Measurements from ENCODE around the gene P2RX3.
"Not testable (repeated sequence)": the region's sequence is repeated elsewhere in the genome, so short reads cannot be mapped to it uniquely, and the experiment has no call there.

The P2RX3 gene

DNA sequence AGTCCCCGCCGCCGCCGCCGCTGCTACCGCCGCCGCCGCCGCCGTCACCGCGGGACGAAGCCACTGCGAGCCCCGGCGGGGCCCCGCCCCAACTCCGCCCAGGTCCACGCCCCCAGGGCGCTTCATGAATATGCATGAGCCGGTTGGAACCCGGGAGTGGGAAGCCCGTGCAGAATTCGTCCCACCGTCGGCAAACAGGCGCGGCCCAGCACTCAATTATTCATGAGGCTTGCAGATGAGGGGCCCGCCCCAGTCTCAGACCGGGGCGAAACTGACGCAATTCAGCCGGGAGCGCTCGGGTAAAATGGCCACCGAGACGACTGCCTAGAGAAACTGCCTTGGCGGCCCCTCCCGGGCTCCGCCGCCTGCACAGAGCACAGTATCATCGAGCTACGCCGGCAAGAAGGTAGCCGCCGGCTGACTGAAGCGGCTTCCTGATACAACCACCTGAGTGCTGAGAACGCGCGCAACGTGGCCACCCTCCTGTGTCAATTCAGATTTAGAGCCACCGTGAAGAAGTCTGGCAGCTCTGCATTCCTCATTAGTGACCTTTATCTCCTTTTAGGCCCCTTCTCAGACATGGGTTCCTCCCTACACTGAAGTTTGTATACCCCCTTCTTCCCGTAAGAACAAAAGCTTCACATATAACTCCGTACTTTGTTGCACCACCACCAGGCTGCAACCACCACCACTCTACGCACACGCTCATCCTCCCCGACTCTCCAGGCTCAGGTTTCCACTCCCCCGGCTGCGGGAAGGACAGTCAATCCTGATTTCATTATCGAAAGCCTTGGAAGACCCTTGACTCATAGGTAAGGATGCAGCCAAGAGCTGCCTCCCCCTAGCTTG, 13.0 kb upstream of the P2RX3 start, which contains the start of gene TNKS1BP1:
Gene TNKS1BP1 (minus strand): TSS at position 67 of the 849 bp plus-strand sequence. CDS start 3,067 bp downstream, outside the sequence.
- peak; percentile 79 for DNase-seq (ENCODE audit: low read depth)

DNA sequence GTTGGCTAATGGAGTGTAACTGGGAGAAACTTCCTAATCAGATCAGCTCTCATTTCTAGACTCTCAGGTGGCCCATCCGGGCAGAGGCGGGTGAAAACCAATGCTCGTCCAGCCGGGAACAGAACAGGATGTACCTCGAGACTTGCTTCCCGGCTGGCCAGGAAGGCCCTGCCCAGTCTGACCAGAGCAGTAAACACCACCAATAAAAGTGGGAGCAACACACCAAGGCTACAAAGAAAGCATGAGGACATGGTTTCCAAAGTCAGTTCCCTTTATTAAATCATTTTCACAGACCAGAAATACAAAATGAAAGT, 12.5 kb upstream of the P2RX3 start:
- DNase-seq (ENCODE audit: low read depth), result no peak

DNA sequence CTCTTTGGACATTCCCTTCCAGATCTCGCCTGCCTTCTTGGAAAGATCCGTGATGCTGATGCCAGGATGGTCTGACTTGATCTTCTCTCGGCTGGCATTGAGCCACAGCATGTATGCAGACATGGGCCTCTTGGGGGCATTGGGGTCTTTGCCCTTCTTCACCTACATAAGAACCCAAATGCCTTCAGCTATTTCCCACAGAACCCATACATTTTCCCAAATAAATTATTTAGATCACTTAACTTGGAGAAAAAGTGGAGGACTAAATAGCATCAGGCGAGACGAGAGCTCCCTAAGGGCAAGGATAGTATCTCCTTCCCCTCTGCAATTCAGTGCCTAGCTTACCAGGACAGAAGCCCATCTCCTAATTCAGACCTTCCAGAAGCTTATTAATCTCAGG, 10.4 kb upstream of the P2RX3 start:
- no peak for DNase-seq (ENCODE audit: low read depth)

DNA sequence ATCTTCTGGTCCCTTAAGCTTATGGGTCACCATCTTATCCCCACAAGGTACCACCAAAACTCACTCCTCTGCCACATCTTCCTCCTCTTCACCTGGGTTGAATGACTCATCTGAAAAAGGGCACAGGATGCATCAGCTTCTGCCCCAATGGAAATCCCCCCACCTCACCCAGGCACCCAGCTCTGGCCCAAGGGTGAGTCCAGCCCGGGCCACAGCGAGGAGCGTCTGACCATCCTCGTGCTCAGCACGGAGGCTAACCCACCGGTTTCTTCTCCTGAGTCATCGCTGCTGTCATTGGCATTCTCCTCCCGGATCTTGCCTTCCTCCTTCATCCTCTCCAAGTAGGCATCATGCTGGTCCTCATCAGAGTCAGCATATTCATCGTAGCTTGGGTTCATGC, 8.1 kb upstream of the P2RX3 start:
- DNase-seq (ENCODE audit: low read depth), result no peak

DNA sequence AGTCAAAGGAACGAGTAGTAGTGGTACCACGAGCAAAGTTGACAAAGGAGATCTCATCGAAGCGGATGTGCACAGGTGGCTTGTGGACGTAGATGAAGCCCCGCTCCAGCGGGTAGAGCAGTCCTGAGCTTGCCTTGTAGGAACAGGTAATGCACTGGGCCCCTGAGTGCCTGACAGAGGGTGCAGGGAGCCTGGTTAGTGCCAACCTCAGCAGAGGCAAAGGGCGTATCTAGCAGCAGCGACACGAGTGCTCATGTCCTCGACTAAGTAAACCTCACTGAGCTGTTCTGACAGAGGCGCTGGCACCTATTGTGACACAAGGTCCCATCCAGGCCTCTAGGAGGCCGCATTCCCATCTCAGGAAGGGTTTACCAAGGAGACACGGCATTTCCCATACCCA, 6.4 kb upstream of the P2RX3 start:
- no peak for DNase-seq (ENCODE audit: low read depth)

DNA sequence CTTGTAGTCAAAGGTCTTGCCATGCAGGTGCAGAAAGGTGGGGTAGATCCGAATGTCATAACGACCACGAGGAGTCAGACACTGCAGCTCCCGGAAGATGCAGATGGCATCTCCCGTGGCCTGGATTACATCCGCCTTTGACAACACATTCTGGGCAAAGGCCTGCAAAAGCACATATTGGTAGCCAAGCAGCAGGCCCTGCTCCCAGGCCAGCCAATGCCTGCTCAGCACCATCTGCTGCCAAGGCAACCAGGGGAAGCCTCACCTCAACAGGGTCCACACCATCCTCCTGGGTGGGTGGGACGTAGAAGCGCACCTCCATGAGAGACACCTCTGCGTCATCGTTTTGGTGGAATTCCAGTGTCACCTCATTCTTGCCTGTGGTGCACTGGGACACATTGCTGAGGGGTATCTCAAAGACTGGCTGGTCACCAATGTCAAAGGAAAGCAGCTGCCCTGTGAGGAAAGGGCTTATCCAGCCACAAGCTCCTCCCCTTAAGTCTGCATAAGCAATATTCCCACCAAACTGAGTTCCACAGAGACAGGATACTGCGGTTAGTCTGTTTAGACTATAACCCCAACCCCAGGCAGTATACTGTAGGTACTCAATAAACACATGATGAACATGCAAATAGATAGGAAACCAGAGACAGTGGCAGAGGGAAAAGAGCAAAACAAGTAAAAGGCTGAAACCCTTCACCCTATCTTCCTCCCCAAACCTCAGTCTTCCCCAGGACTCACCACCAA, 5.3 kb upstream of the P2RX3 start:
- no peak for DNase-seq (ENCODE audit: low read depth)

DNA sequence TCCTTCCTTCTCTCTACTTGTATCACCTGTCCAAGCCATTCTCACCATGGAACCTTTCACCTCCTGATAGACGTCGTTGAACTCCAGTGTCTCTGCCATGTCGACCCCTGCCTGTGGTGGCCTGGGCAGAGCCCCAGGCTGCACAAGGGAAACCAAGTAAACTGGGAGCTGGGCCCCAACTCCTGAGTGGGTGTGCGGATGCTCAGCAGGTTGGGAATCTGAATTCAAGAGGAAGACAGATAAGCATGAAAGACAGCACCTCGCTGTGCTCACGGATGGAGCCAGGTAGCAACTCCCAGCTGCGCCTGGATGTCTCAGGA, 3.2 kb upstream of the P2RX3 start:
- DNase-seq (ENCODE audit: low read depth), result no peak

DNA sequence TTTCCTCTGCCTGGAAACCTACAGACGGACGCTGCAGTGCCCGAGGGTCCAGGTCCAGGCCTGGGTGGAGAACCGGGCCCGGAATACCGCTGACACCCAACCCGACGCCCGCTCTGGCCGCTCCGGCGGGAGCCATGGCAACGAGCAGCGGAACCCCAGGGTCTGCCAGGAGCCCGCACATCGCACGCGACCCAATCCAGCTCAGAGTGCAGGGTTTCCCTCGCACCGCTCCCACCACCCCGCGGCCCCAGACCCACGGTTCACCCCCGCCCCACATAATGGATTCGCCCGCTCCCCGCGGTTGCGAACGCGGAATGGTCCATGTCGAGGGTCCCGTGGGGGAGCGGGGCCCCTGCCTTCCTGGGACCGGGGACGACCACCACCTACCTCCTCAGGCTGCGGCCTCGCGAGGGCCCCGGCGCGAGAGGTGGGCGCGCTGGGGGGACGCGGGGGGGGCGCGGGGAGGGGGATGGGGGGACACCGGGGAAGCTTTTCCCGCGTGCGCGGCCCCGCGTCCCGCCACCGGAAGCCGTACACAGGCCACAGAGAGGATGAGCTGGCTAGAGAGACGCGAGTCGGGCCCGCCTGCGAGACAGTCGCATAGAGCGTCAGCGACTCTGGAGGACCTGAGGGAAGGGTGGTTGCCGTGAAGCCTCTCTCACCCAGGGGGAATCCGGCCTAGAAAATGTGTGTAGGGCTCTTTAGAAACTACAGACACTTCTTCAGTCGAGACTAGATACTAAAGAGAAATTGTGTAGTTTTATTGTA, 2.6 kb upstream of the P2RX3 start, which contains the start of gene SSRP1:
Gene SSRP1 (minus strand): TSS at position 550 of the 768 bp plus-strand sequence. CDS start 771 bp downstream, outside the sequence.
- peak; percentile 67 for DNase-seq (ENCODE audit: low read depth)

DNA sequence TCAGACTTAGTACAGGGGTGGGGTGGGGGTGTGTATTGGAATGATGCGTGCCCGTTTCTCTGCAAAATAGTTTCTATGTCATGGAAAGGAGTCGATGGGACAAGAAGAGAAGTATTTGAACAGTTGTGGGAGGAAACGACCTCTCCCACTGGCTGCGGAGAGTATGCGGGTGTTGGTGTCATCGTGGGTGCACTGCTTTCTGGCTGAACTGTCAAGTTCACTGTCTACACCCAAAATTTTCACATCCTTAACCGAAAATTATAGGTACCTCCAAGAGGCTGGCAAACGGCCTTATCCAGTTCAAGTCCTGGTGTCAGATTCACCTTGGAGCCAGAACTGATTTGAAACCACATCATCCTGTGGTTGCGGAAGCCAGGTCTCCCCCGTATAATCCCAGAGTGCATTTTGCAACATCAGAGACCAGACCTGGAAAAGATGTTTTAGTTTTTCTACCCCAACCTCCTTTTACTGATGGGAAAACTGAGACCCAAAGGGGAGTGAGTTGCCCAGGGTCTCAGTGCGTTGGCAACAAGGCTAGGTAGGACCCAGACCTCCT, 2.0 kb upstream of the P2RX3 start:
- DNase-seq (ENCODE audit: low read depth), result no peak

DNA sequence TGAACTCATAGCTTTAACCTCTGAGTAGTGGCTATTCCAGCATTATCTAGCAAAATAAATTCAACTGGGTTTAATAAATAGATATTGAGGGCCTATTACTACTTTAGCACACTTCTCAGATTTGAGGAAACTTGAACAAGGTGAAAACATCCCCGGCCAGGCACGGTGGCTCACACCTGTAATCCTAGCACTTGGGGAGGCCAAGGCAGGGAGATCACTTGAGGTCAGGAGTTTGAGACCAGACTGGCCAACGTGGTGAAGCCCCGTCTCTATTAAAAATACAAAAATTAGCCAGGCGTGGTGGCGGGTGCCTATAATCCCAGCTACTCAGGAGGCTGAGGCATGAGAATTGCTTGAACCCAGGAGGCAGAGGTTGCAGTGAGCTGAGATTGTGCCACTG, 1.3 kb upstream of the P2RX3 start:
- DNase-seq (ENCODE audit: low read depth), result not testable (repeated sequence)

DNA sequence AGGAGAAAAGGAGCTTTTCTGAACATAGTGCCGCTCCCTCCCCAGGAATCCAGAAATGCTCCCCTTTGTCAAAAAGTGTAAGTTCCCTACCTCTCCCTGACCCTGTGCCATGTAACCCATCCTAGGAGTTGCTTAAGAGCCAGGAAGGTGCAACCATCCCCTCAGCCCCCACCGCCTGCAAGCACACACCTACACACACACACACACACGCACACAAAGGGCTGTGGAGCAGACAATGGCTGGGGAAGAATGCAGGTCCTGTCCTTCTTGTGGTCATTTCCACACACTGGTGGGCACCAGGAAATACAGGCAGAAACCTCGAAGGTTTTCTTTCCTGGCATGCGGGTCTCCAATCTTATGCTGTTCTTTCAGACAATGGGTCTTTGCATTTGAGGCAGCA, 1.2 kb downstream of the P2RX3 start:
- DNase-seq (ENCODE audit: low read depth), result no peak

DNA sequence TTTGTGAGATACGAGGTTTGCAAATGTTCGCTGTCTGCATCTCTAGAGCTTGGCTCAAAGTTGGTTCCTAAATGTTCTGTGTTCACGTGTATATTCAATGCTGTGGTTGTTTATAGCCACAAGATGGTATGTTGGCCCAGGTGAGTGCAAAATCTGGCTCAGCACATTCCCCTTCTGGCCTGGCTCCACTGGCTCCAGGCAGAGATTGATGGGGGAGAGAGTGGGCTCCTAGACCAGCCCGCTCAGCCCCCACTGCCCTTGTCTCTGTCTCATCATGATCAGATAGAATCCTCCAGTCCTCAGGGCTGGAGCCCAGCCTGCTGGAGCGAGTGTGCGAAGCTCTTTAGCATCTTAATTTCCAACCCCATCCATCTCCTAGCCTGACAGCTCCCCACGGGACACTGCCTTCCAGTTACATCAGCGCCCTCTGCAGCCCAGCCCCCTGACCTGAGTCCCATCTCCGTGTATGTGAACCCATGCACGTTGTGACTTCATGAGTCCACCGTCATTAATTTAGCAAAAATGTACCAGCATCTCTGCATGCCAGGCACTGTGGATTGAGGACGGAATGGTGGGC, 2.0 kb downstream of the P2RX3 start:
- DNase-seq (ENCODE audit: low read depth), result no peak

DNA sequence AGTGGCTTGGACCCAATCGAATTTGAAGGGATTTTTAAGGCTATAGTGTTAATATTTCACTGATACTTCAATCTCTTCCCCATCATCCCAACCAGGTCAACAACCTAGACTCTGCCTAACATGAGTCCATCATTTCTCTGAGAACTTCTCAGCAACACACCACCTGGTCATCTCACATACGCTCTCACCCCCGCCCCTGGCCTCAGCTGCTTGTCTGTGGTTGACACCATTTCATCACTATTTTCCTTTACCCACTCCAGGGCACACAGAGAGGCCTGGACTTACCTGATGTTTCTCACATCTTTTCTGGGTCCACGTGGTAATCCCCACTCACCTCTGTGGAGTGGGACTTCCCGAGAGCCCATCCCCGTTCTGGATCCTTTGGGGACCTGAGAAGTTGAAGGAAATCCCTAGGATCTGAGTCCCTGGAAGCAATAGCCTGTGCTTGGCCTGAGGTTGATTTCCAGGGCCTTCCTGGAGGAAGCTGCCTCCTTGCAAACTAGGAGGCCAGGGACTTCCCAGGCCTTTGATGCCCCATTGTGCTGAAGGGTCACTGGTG, 3.2 kb downstream of the P2RX3 start:
- DNase-seq (ENCODE audit: low read depth), result no peak

DNA sequence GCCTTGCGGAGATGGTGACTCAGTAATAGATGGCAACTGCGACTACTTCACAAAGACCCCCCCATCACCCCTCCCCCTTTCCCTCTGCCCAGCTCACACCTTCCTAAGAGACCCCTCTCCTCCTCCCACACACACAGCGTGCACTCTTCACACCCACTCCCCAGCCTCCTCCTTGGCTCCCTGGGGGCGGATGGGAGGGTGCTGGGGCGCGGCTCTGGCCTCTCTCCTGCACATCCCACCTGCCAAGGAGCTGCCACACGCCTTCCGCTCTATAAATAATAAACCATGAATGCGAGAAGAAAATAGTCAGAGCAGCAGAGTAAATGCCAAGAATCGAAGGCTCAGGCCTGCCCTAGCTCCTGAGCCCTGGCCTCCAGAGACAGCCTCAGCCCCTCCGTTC, 4.5 kb downstream of the P2RX3 start:
- no peak for DNase-seq (ENCODE audit: low read depth)

DNA sequence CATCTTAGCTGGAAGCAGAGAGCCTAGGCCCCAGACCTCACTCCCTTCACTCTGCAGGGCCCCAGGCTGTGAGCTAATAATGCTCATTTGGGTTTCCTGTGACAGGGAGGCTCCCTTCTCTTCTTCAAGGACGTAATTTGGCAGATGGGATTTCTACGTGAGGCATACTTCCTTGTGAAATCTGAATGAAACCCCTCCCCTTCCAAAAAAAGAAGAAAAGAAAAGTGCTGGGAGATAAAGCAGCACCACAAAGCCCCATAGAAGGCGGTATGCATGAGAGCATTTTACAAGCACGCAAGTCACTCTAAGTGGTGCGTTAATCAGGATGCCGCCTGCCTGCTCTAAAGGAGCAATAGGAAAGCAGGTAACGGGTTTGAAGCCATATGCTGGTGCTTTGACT, 5.7 kb downstream of the P2RX3 start:
- DNase-seq (ENCODE audit: low read depth), result no peak

DNA sequence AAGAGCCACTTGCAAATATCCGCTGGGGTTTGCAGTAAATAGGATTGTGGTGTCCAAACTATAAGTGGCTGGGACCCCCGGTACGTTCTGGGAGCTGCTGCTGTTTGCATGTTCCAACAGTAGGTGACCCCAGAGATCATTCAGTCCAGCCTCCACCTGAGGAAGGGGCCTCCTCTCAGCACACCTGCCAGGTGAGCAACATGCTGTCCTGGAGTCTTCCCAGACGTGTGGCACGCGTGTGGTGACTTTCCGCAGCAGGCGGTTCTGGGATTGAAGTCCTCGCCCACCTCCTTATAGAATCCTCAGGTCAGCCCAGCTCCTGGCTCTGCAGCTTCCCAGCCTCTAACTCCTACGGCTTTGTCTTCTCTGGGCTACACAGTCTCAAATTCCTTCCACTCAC, 6.7 kb downstream of the P2RX3 start:
- DNase-seq (ENCODE audit: low read depth), result no peak

DNA sequence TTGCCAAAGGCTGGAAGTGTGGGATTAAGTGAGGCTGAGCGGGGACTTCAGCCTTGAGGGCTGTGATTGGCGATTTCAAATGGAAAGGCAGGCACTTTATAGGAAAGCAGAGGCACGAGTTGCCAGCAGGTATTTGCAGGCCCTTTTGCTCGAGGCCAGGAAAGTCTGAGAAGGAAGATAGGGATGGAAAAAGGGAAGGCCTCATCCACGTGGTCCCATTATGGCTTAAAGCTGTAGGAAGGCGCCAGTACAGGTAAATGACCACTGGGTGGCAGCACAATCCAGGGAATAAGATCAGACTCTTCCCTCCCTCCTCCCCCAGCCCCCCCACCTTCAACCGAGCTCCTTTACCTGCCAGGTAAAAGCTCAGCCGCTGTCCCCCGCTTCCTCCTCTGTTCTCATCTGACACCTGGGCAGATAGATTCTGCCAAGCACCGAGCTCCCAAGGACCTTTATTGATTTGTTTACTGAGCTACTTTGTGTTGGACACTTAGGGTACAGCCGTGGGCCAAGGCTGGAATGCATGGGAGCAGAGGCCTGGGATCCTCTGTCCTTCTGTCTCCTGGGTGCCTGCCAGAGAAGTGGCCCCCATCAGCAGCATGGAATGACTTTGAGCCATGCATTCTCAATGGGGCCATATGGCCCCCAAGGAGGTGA, 7.5 kb downstream of the P2RX3 start:
- DNase-seq (ENCODE audit: low read depth), result peak; percentile 53

DNA sequence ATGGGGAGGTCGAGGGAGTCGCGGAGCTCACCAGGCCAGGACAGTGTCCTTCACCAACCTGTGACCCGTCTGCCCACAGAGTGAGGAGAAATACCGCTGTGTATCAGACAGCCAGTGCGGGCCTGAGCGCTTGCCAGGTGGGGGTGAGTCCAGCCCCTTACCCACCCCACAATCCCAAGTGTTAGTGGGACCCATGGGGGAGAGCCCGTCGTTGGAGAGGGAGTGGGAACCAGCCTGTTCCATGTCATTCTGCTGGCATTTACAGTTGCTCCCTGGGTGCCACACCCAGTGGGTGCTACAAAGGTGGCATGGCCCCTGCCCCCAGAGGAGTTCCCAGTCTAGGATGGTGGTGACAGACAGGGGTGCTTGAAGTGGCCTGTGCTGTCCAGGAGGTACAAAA, 9.2 kb downstream of the P2RX3 start:
- no peak for DNase-seq (ENCODE audit: low read depth)

DNA sequence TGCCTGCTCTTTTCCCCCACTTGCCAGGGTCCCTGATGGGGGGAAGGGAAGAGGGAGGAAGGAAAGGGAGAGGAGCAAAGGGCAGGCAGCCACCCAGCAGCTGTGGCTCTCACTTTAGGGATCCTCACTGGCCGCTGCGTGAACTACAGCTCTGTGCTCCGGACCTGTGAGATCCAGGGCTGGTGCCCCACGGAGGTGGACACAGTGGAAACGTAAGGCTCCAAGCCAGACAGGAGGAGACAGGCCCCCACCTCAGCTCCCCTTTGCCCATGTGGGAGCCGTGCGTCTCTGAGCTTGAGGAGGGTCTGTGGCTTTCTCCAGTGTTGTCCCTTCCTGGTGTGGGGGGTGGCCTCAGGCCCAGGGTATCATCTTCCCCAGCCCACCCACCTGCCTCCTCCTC, 9.9 kb downstream of the P2RX3 start:
- no peak for DNase-seq (ENCODE audit: low read depth)

DNA sequence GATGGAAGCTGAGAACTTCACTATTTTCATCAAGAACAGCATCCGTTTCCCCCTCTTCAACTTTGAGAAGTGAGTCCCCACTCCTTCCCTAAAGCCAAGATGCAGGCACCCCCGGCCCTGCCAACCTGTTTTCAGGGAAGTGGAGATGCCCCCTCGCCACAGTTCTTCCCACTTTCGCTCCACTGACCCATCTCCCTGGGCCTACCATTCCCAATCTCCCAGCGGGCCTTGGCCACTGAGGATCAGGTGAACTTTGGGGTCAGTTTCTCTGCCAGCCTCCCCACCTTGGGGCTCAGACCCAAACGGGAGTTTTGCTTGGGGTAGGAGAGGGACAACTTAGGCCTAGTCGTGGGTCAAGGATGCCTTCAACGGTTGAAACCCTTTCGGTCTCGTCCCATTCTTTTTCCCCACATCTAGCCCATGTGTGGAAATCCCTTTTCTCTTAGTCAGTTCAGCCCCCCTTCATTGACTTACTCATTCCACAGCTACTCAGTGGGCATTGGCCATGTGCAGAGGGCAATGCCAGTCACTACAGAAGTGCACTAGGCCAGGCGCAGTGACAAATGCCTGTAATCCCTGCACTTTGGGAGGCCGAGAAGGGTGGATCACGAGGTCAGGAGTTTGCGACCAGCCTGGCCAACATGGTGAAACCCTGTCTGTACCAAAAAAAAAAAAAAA, 10.6 kb downstream of the P2RX3 start:
- DNase-seq (ENCODE audit: low read depth), result no peak
